Measurements from ENCODE around the gene PSMG1. TPM values are rescaled to one million over a fixed set of nuclear protein-coding genes. Genes with fewer than 3 reads are reported as not detected.

Gene PSMG1
- total and polyA plus RNA-seq, 7 experiments from 2014 or later: 9.8 to 62.5 (median 17.1) TPM

DNA sequence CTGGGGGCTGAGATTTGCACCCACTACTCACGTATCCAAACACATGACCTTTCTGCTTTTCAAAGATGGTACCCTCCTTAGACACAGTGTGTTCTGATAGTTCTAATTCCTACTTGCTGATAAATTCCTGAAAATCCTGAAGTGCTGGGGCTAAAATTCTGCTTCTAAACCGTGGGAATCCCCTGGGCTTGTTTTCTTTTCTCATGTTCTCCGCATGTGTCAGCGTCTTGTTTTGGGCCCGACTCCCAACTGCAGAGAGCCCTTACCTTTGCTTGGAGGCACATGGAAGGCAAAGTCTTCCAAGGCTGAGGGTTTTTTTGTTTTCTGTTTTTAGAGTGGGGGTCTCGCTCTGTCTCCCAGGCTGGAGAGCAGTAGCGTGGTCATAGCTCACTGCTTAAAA lies 27.2 kb downstream of the PSMG1 start:
- DNase-seq (no peak), ATAC-seq (no peak)
- POLR2A ChIA-PET: no interaction called here
- no peak overlapping the region for H3K27ac ChIP-seq (ENCODE audit: low read depth, low read length)
- CTCF ChIA-PET: no interaction called here
- H3K9me3 ChIP-seq (ENCODE audit: control insufficient read depth in 2 of 3, low read length in 3 of 3): no peaks in the 10 kb centered on the region
- Mint-ChIP-seq H3K9me3 (peaks cover 0 to 1% (median 0%) of the 10 kb centered on the region in 11 donors), H3K4me3 (no peak overlapping the region), H3K4me1 (no peaks in the 10 kb centered on the region), H3K27me3 (peaks cover 0 to 4% (median 2%) of the 10 kb centered on the region in 5 donors), H3K27ac (no peak overlapping the region), H3K36me3 (no peaks in the 10 kb centered on the region)
- intact Hi-C loops (cut with micrococcal nuclease): no loop called here
- H3K4me1 ChIP-seq (ENCODE audit: control insufficient read depth in 2 of 2, insufficient read depth in 2 of 2, low read length in 2 of 2): no peaks in the 10 kb centered on the region
- no peaks in the 10 kb centered on the region for H3K36me3 ChIP-seq (ENCODE audit: control insufficient read depth in 2 of 3, insufficient read depth in 3 of 3, low read length in 3 of 3)
- no peak overlapping the region for H3K4me3 ChIP-seq (ENCODE audit: low read length)
- H3K27me3 ChIP-seq (ENCODE audit: control insufficient read depth in 2 of 2, insufficient read depth in 2 of 2, low read length in 2 of 2): no peaks in the 10 kb centered on the region

DNA sequence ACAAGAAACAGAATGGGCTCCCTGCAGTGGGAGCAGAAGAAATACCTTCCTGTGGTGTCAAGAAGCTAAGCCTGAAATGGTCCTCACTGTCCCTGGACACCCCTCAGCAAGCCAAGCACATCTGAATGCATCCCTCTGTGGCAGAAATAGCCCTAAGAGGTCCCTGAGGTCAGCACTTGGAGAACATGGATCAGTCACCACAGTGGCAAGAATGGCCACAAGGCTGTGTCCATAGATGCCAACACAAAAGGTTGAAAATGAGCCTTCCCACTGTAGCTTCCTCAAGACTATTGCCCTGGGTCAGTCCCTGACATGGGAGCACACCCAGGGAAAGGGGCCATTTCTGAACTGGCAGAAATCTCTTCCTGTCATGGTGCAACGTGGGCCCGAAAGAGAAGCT lies 27.7 kb downstream of the PSMG1 start:
- Histone ChIP-seq H3K27ac (ENCODE audit: low read depth, low read length) (no peak overlapping the region), H3K4me1 (ENCODE audit: control insufficient read depth in 2 of 2, insufficient read depth in 2 of 2, low read length in 2 of 2) (no peaks in the 10 kb centered on the region), H3K27me3 (ENCODE audit: control insufficient read depth in 2 of 2, insufficient read depth in 2 of 2, low read length in 2 of 2) (no peaks in the 10 kb centered on the region), H3K4me3 (ENCODE audit: low read length) (no peak overlapping the region), H3K36me3 (ENCODE audit: control insufficient read depth in 2 of 3, insufficient read depth in 3 of 3, low read length in 3 of 3) (no peaks in the 10 kb centered on the region), H3K9me3 (ENCODE audit: control insufficient read depth in 2 of 3, low read length in 3 of 3) (no peaks in the 10 kb centered on the region)
- Mint-ChIP-seq H3K4me1 (no peaks in the 10 kb centered on the region), H3K4me3 (no peak overlapping the region), H3K27me3 (peaks cover 0 to 8% (median 3%) of the 10 kb centered on the region in 5 donors), H3K9me3 (peaks cover 0 to 1% (median 0%) of the 10 kb centered on the region in 11 donors), H3K36me3 (no peaks in the 10 kb centered on the region), H3K27ac (no peak overlapping the region)
- CTCF ChIA-PET: no interaction called here
- POLR2A ChIA-PET: no interaction called here
- no peak for ATAC-seq
- intact Hi-C loops (cut with micrococcal nuclease): no loop called here
- DNase-seq: no peak

GRCh38 chr21:39153842-39154241 lies 29.4 kb downstream of the PSMG1 start:
- Mint-ChIP-seq H3K36me3 (no peaks in the 10 kb centered on the region), H3K27me3 (peaks cover 0 to 10% (median 4%) of the 10 kb centered on the region in 5 donors), H3K27ac (no peak overlapping the region), H3K4me3 (no peak overlapping the region), H3K4me1 (no peaks in the 10 kb centered on the region), H3K9me3 (peaks cover 0 to 1% (median 0%) of the 10 kb centered on the region in 11 donors)
- ChIA-PET CTCF (no interaction called here), POLR2A (no interaction called here)
- Histone ChIP-seq H3K4me3 (ENCODE audit: low read length) (no peak overlapping the region), H3K27ac (ENCODE audit: low read depth, low read length) (no peak overlapping the region), H3K27me3 (ENCODE audit: control insufficient read depth in 2 of 2, insufficient read depth in 2 of 2, low read length in 2 of 2) (no peaks in the 10 kb centered on the region), H3K4me1 (ENCODE audit: control insufficient read depth in 2 of 2, insufficient read depth in 2 of 2, low read length in 2 of 2) (no peaks in the 10 kb centered on the region), H3K9me3 (ENCODE audit: control insufficient read depth in 2 of 3, low read length in 3 of 3) (no peaks in the 10 kb centered on the region), H3K36me3 (ENCODE audit: control insufficient read depth in 2 of 3, insufficient read depth in 3 of 3, low read length in 3 of 3) (no peaks in the 10 kb centered on the region)
- intact Hi-C loops (cut with micrococcal nuclease): no loop called here
- no peak for ATAC-seq
- no peak for DNase-seq

GRCh38 chr21:39153373-39153772 lies 29.9 kb downstream of the PSMG1 start:
- no peaks in the 10 kb centered on the region for H3K9me3 ChIP-seq (ENCODE audit: control insufficient read depth in 2 of 3, low read length in 3 of 3)
- H3K4me3 ChIP-seq (ENCODE audit: low read length): no peak overlapping the region
- H3K4me1 Mint-ChIP-seq: no peaks in the 10 kb centered on the region
- DNase-seq: no peak
- intact Hi-C loops (cut with micrococcal nuclease): no loop called here
- POLR2A ChIA-PET: no interaction called here
- peaks cover 0 to 1% (median 0%) of the 10 kb centered on the region in 11 donors for H3K9me3 Mint-ChIP-seq
- no peaks in the 10 kb centered on the region for H3K36me3 Mint-ChIP-seq
- CTCF ChIA-PET: no interaction called here
- H3K27me3 Mint-ChIP-seq: peaks cover 0 to 11% (median 4%) of the 10 kb centered on the region in 5 donors
- H3K27ac ChIP-seq (ENCODE audit: low read depth, low read length): no peak overlapping the region
- no peaks in the 10 kb centered on the region for H3K4me1 ChIP-seq (ENCODE audit: control insufficient read depth in 2 of 2, insufficient read depth in 2 of 2, low read length in 2 of 2)
- H3K36me3 ChIP-seq (ENCODE audit: control insufficient read depth in 2 of 3, insufficient read depth in 3 of 3, low read length in 3 of 3): no peaks in the 10 kb centered on the region
- no peak for ATAC-seq
- no peaks in the 10 kb centered on the region for H3K27me3 ChIP-seq (ENCODE audit: control insufficient read depth in 2 of 2, insufficient read depth in 2 of 2, low read length in 2 of 2)
- no peak overlapping the region for H3K27ac Mint-ChIP-seq
- H3K4me3 Mint-ChIP-seq: no peak overlapping the region

DNA sequence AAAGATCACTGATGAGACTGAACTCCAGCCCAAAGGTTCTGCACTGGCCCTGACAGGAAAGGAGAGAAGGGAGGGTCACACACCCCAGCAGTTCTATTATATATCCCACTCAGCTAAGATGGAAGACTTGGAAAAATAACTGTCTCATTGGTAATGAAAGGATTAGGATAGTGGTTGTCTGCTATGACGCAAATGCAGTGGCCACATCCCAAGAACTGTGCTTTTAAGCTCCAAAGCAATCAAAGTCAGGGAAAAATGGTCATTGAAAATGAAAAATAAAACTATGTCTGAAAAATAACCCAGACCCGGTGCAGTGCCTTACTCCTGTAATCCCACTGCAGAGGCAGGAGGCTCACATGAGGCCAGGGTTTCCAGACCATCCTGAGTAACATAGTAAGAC lies 31.0 kb downstream of the PSMG1 start:
- no peaks in the 10 kb centered on the region for H3K9me3 ChIP-seq (ENCODE audit: control insufficient read depth in 2 of 3, low read length in 3 of 3)
- H3K36me3 ChIP-seq (ENCODE audit: control insufficient read depth in 2 of 3, insufficient read depth in 3 of 3, low read length in 3 of 3): no peaks in the 10 kb centered on the region
- Mint-ChIP-seq H3K36me3 (no peaks in the 10 kb centered on the region), H3K4me1 (no peaks in the 10 kb centered on the region), H3K27ac (no peak overlapping the region), H3K27me3 (peaks cover 0 to 12% (median 4%) of the 10 kb centered on the region in 5 donors), H3K4me3 (no peak overlapping the region), H3K9me3 (peaks cover 0 to 1% (median 0%) of the 10 kb centered on the region in 11 donors)
- ChIA-PET CTCF (interaction anchor here (0.6 kb wide), 1 partner anchor 419 kb away, joined by 3 read pairs; no protein-coding TSS in a partner anchor), POLR2A (no interaction called here)
- no peak overlapping the region for H3K27ac ChIP-seq (ENCODE audit: low read depth, low read length)
- no peak overlapping the region for H3K4me3 ChIP-seq (ENCODE audit: low read length)
- H3K27me3 ChIP-seq (ENCODE audit: control insufficient read depth in 2 of 2, insufficient read depth in 2 of 2, low read length in 2 of 2): no peaks in the 10 kb centered on the region
- ATAC-seq (no peak), DNase-seq (no peak)
- H3K4me1 ChIP-seq (ENCODE audit: control insufficient read depth in 2 of 2, insufficient read depth in 2 of 2, low read length in 2 of 2): no peaks in the 10 kb centered on the region
- intact Hi-C loops (cut with micrococcal nuclease): no loop called here

DNA sequence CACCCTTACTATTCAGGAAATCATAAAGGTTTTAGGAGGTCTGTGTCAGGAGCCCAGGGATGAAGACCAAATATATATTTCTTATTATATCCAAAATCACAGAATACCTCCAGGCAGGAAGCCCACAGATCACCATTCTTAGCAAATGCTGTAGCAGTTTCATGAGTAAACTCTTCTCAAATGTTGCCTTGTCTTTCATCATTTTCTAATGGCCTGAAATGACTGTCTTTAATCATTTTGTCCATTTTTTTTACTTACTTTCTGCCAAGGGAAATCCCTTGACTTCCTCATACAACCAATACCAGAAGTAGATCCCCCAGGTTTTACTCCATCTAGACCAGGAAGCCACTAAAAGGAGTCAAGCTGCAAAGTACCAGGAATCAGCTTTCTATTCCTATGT lies 32.4 kb downstream of the PSMG1 start:
- H3K9me3 Mint-ChIP-seq: no peaks in the 10 kb centered on the region
- H3K4me1 Mint-ChIP-seq: no peaks in the 10 kb centered on the region
- H3K27ac Mint-ChIP-seq: no peak overlapping the region
- ChIA-PET CTCF (interaction anchor here (1.1 kb wide), 1 partner anchor 13 kb away, joined by 3 read pairs; no protein-coding TSS in a partner anchor), POLR2A (no interaction called here)
- no peaks in the 10 kb centered on the region for H3K36me3 Mint-ChIP-seq
- intact Hi-C loops (cut with micrococcal nuclease): no loop called here
- no peaks in the 10 kb centered on the region for H3K9me3 ChIP-seq (ENCODE audit: control insufficient read depth in 2 of 3, low read length in 3 of 3)
- no peaks in the 10 kb centered on the region for H3K27me3 ChIP-seq (ENCODE audit: control insufficient read depth in 2 of 2, insufficient read depth in 2 of 2, low read length in 2 of 2)
- no peak overlapping the region for H3K4me3 Mint-ChIP-seq
- H3K27me3 Mint-ChIP-seq: peaks cover 0 to 14% (median 4%) of the 10 kb centered on the region in 5 donors
- no peak overlapping the region for H3K4me3 ChIP-seq (ENCODE audit: low read length)
- H3K4me1 ChIP-seq (ENCODE audit: control insufficient read depth in 2 of 2, insufficient read depth in 2 of 2, low read length in 2 of 2): no peaks in the 10 kb centered on the region
- no peak for DNase-seq
- no peak overlapping the region for H3K27ac ChIP-seq (ENCODE audit: low read depth, low read length)
- ATAC-seq: no peak
- no peaks in the 10 kb centered on the region for H3K36me3 ChIP-seq (ENCODE audit: control insufficient read depth in 2 of 3, insufficient read depth in 3 of 3, low read length in 3 of 3)

DNA sequence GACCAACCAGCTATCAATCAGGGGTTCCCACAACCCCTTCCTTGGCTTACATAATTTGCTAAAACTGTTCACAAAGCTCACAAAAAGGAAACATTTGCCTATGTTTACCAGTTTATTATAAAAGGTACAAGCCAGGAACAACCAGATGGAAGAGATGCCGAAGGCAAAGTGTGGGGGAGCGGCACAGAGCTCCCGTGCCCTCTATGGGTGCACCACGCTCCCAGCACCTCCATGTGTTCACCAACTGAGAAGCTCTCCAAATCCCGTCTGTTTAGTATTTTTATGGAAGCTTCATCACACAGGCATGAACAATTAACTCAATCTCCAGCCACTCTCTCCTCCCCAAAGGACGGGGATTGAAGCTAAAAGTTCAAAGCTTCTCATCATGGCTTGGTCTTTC lies 32.9 kb downstream of the PSMG1 start:
- Histone ChIP-seq H3K27ac (ENCODE audit: low read depth, low read length) (no peak overlapping the region), H3K4me1 (ENCODE audit: control insufficient read depth in 2 of 2, insufficient read depth in 2 of 2, low read length in 2 of 2) (no peaks in the 10 kb centered on the region), H3K27me3 (ENCODE audit: control insufficient read depth in 2 of 2, insufficient read depth in 2 of 2, low read length in 2 of 2) (no peaks in the 10 kb centered on the region), H3K36me3 (ENCODE audit: control insufficient read depth in 2 of 3, insufficient read depth in 3 of 3, low read length in 3 of 3) (no peaks in the 10 kb centered on the region), H3K4me3 (ENCODE audit: low read length) (no peak overlapping the region), H3K9me3 (ENCODE audit: control insufficient read depth in 2 of 3, low read length in 3 of 3) (no peaks in the 10 kb centered on the region)
- Mint-ChIP-seq H3K36me3 (no peaks in the 10 kb centered on the region), H3K9me3 (no peaks in the 10 kb centered on the region), H3K27me3 (peaks cover 0 to 14% (median 4%) of the 10 kb centered on the region in 5 donors), H3K27ac (no peak overlapping the region), H3K4me3 (no peak overlapping the region), H3K4me1 (no peaks in the 10 kb centered on the region)
- DNase-seq (no peak), ATAC-seq (no peak)
- intact Hi-C loops (cut with micrococcal nuclease): no loop called here
- ChIA-PET CTCF (interaction anchor here (1.1 kb wide), 1 partner anchor 12 kb away, joined by 3 read pairs; no protein-coding TSS in a partner anchor), POLR2A (no interaction called here)

Measured in naive thymus-derived CD4-positive, alpha-beta T cell (primary cell).